RKO (cell line): ENCODE measurements around the gene CTSW.
A peak's percentile ranks its signal among the peaks of the same experiment; 100 is the strongest.

Experiments
- DNase-seq: peaks from one replicate; pipeline ENCODE4 v3.0.0-alpha.2; 2016; ENCODE audit warnings: low spot score

CTSW gene

GRCh38 chr11:65931773-65932557 lies 52.3 kb downstream of the CTSW start:
- peak; percentile 0 for DNase-seq

GRCh38 chr11:65932558-65932919 lies 52.9 kb downstream of the CTSW start:
- DNase-seq = peak; percentile 48
